Nephron progenitor cell (in vitro differentiated cells): Measurements from ENCODE around the gene SH3YL1.
A peak's percentile ranks its signal among the peaks of the same experiment; 100 is the strongest.

ENCODE experiments used
- DNase-seq: peaks from one replicate; pipeline ENCODE4 v3.0.0; 2021
- H3K27ac Mint-ChIP-seq: 2 replicates; pipeline ENCODE4 v1.8.0; 2021; ENCODE audit warnings: mild to moderate bottlenecking, moderate library complexity, mixed read lengths
- H3K27me3 Mint-ChIP-seq: 2 replicates; pipeline ENCODE4 v1.8.0; 2021; ENCODE audit warnings: mild to moderate bottlenecking, low read depth, mixed read lengths; ENCODE audit not compliant: poor library complexity
- H3K36me3 Mint-ChIP-seq: 2 replicates; pipeline ENCODE4 v1.8.0; 2021; ENCODE audit warnings: low read depth, mixed read lengths
- H3K4me1 Mint-ChIP-seq: 2 replicates; pipeline ENCODE4 v1.8.0; 2021; ENCODE audit warnings: mixed read lengths
- H3K4me3 Mint-ChIP-seq: 2 replicates; pipeline ENCODE4 v1.8.0; 2021; ENCODE audit warnings: mild to moderate bottlenecking, moderate library complexity, mixed read lengths
- H3K9me3 Mint-ChIP-seq: 2 replicates; pipeline ENCODE4 v1.8.0; 2021; ENCODE audit warnings: mild to moderate bottlenecking, moderate library complexity, mixed read lengths
- CTCF ChIP-seq: fragments of 200-600 bp; sonication (generic); IDR thresholded peaks from 2 replicates; pipeline ENCODE4 v1.5.0; 2021; ENCODE audit warnings: antibody characterized with exemption

Gene SH3YL1

GRCh38 chr2:253202-253638 lies 10.6 kb downstream of the SH3YL1 start:
- peaks cover 10% of the 10 kb centered on the region for H3K4me1 Mint-ChIP-seq
- DNase-seq, result no peak
- H3K9me3 Mint-ChIP-seq, result peaks cover 25% of the 10 kb centered on the region
- no peak overlapping the region for H3K27ac Mint-ChIP-seq
- no peak for TF ChIP-seq CTCF
- H3K36me3 Mint-ChIP-seq, result peaks cover 22% of the 10 kb centered on the region
- H3K27me3 Mint-ChIP-seq, result peaks cover 3% of the 10 kb centered on the region
- no peak overlapping the region for H3K4me3 Mint-ChIP-seq

- TF ChIP-seq CTCF, result no peak
- Mint-ChIP-seq H3K27me3 (peaks cover 3% of the 10 kb centered on the region), H3K36me3 (peaks cover 19% of the 10 kb centered on the region), H3K27ac (no peak overlapping the region), H3K4me1 (peaks cover 12% of the 10 kb centered on the region), H3K9me3 (peaks cover 14% of the 10 kb centered on the region), H3K4me3 (no peak overlapping the region)
- no peak for DNase-seq
Observed at GRCh38 chr2:252001-252602, 11.7 kb downstream of the SH3YL1 start.

GRCh38 chr2:249538-250042 lies 14.2 kb downstream of the SH3YL1 start:
- H3K27me3 Mint-ChIP-seq, result no peaks in the 10 kb centered on the region
- H3K4me3 Mint-ChIP-seq, result no peak overlapping the region
- no peak for DNase-seq
- no peak for TF ChIP-seq CTCF
- H3K36me3 Mint-ChIP-seq, result peaks cover 33% of the 10 kb centered on the region
- no peak overlapping the region for H3K27ac Mint-ChIP-seq
- H3K4me1 Mint-ChIP-seq, result peaks cover 15% of the 10 kb centered on the region
- no peaks in the 10 kb centered on the region for H3K9me3 Mint-ChIP-seq

- no peak overlapping the region for H3K4me3 Mint-ChIP-seq
- TF ChIP-seq CTCF, result no peak
- DNase-seq, result no peak
- no peak overlapping the region for H3K27ac Mint-ChIP-seq
- H3K36me3 Mint-ChIP-seq, result peaks cover 41% of the 10 kb centered on the region
- H3K4me1 Mint-ChIP-seq, result peaks cover 10% of the 10 kb centered on the region
- H3K9me3 Mint-ChIP-seq, result no peaks in the 10 kb centered on the region
- H3K27me3 Mint-ChIP-seq, result no peaks in the 10 kb centered on the region
Observed at GRCh38 chr2:248724-249123, 15.1 kb downstream of the SH3YL1 start.

- Mint-ChIP-seq H3K27ac (no peak overlapping the region), H3K4me3 (no peak overlapping the region), H3K4me1 (peaks cover 10% of the 10 kb centered on the region), H3K36me3 (peaks cover 62% of the 10 kb centered on the region), H3K9me3 (no peaks in the 10 kb centered on the region), H3K27me3 (no peaks in the 10 kb centered on the region)
- peak; percentile 44 for TF ChIP-seq CTCF
- DNase-seq, result peak; percentile 23
Observed at GRCh38 chr2:246489-247144, 17.2 kb downstream of the SH3YL1 start.

GRCh38 chr2:244547-244946 lies 19.3 kb downstream of the SH3YL1 start:
- peaks cover 10% of the 10 kb centered on the region for H3K9me3 Mint-ChIP-seq
- no peaks in the 10 kb centered on the region for H3K27me3 Mint-ChIP-seq
- TF ChIP-seq CTCF, result no peak
- H3K4me1 Mint-ChIP-seq, result peaks cover 10% of the 10 kb centered on the region
- no peak for DNase-seq
- peaks cover 75% of the 10 kb centered on the region for H3K36me3 Mint-ChIP-seq
- no peak overlapping the region for H3K27ac Mint-ChIP-seq
- no peak overlapping the region for H3K4me3 Mint-ChIP-seq
